ENCODE measurements around the gene USP34. TPM values are rescaled to one million over a fixed set of nuclear protein-coding genes. Genes with fewer than 3 reads are reported as not detected.

USP34 gene
- total and polyA plus RNA-seq, 4 donors, result 25.2 to 146 (median 91.3) TPM

GRCh38 chr2:61359058-61359457, 111.8 kb downstream of the USP34 start:
- Histone ChIP-seq H3K27ac (ENCODE audit: low read depth in 1 of 2, low read length in 2 of 2) (no peak overlapping the region), H3K27me3 (ENCODE audit: control insufficient read depth in 1 of 2, insufficient read depth in 2 of 2, low read length in 1 of 2) (no peaks in the 10 kb centered on the region), H3K36me3 (ENCODE audit: control insufficient read depth in 1 of 2, insufficient read depth in 2 of 2, low read length in 1 of 2) (peaks cover 3 to 4% of the 10 kb centered on the region in 2 donors), H3K4me1 (ENCODE audit: control insufficient read depth in 1 of 2, insufficient read depth in 2 of 2, low read length in 2 of 2) (no peaks in the 10 kb centered on the region), H3K4me3 (ENCODE audit: low read length in 2 of 2) (no peak overlapping the region), H3K9me3 (ENCODE audit: control insufficient read depth, low read length) (no peaks in the 10 kb centered on the region)
- ATAC-seq (ENCODE audit: low FRiP score), result no peak
- no peak for DNase-seq
- intact Hi-C loops (cut with DNase I), result no loop called here

- 94 to 95% methylated on average over 6 of the region's 6 CpGs for WGBS, 2 donors
- no peak for ATAC-seq (ENCODE audit: low FRiP score)
- no peak for DNase-seq
- Histone ChIP-seq H3K27ac (ENCODE audit: low read depth in 1 of 2, low read length in 2 of 2) (no peak overlapping the region), H3K27me3 (ENCODE audit: control insufficient read depth in 1 of 2, insufficient read depth in 2 of 2, low read length in 1 of 2) (no peaks in the 10 kb centered on the region), H3K9me3 (ENCODE audit: control insufficient read depth, low read length) (no peaks in the 10 kb centered on the region), H3K4me3 (ENCODE audit: low read length in 2 of 2) (no peak overlapping the region), H3K4me1 (ENCODE audit: control insufficient read depth in 1 of 2, insufficient read depth in 2 of 2, low read length in 2 of 2) (peaks cover 0 to 2% of the 10 kb centered on the region in 2 donors), H3K36me3 (ENCODE audit: control insufficient read depth in 1 of 2, insufficient read depth in 2 of 2, low read length in 1 of 2) (peaks cover 4 to 5% of the 10 kb centered on the region in 2 donors)
- intact Hi-C loops (cut with DNase I), result no loop called here
Observed at GRCh38 chr2:61357681-61358080, 113.2 kb downstream of the USP34 start.

- peaks cover 0 to 2% of the 10 kb centered on the region in 2 donors for H3K4me1 ChIP-seq (ENCODE audit: control insufficient read depth in 1 of 2, insufficient read depth in 2 of 2, low read length in 2 of 2)
- H3K4me3 ChIP-seq (ENCODE audit: low read length in 2 of 2), result no peak overlapping the region
- DNase-seq (no peak), ATAC-seq (ENCODE audit: low FRiP score) (no peak)
- peaks cover 4 to 5% of the 10 kb centered on the region in 2 donors for H3K36me3 ChIP-seq (ENCODE audit: control insufficient read depth in 1 of 2, insufficient read depth in 2 of 2, low read length in 1 of 2)
- no peaks in the 10 kb centered on the region for H3K27me3 ChIP-seq (ENCODE audit: control insufficient read depth in 1 of 2, insufficient read depth in 2 of 2, low read length in 1 of 2)
- WGBS, 2 donors, result 82 to 86% methylated on average over 1 of the region's 1 CpG
- no peak overlapping the region for H3K27ac ChIP-seq (ENCODE audit: low read depth in 1 of 2, low read length in 2 of 2)
- intact Hi-C loops (cut with DNase I), result no loop called here
- no peaks in the 10 kb centered on the region for H3K9me3 ChIP-seq (ENCODE audit: control insufficient read depth, low read length)
Observed at GRCh38 chr2:61356958-61357350, 113.9 kb downstream of the USP34 start.

GRCh38 chr2:61356261-61356957, 114.5 kb downstream of the USP34 start:
- intact Hi-C loops (cut with DNase I), result no loop called here
- H3K9me3 ChIP-seq (ENCODE audit: control insufficient read depth, low read length), result no peaks in the 10 kb centered on the region
- no peak overlapping the region for H3K4me3 ChIP-seq (ENCODE audit: low read length in 2 of 2)
- 57 to 67% methylated on average over 4 of the region's 4 CpGs for WGBS, 2 donors
- ATAC-seq (ENCODE audit: low FRiP score) (no peak), DNase-seq (no peak)
- no peak overlapping the region for H3K27ac ChIP-seq (ENCODE audit: low read depth in 1 of 2, low read length in 2 of 2)
- H3K36me3 ChIP-seq (ENCODE audit: control insufficient read depth in 1 of 2, insufficient read depth in 2 of 2, low read length in 1 of 2), result peaks cover 4 to 5% of the 10 kb centered on the region in 2 donors
- H3K4me1 ChIP-seq (ENCODE audit: control insufficient read depth in 1 of 2, insufficient read depth in 2 of 2, low read length in 2 of 2), result peaks cover 0 to 2% of the 10 kb centered on the region in 2 donors
- no peaks in the 10 kb centered on the region for H3K27me3 ChIP-seq (ENCODE audit: control insufficient read depth in 1 of 2, insufficient read depth in 2 of 2, low read length in 1 of 2)

- intact Hi-C loops (cut with DNase I), result no loop called here
- H3K4me3 ChIP-seq (ENCODE audit: low read length in 2 of 2), result no peak overlapping the region
- H3K4me1 ChIP-seq (ENCODE audit: control insufficient read depth in 1 of 2, insufficient read depth in 2 of 2, low read length in 2 of 2), result peaks cover 0 to 2% of the 10 kb centered on the region in 2 donors
- ATAC-seq (ENCODE audit: low FRiP score) (no peak), DNase-seq (no peak)
- H3K9me3 ChIP-seq (ENCODE audit: control insufficient read depth, low read length), result no peaks in the 10 kb centered on the region
- no peaks in the 10 kb centered on the region for H3K27me3 ChIP-seq (ENCODE audit: control insufficient read depth in 1 of 2, insufficient read depth in 2 of 2, low read length in 1 of 2)
- 96 to 98% methylated on average over 4 of the region's 4 CpGs for WGBS, 2 donors
- no peak overlapping the region for H3K27ac ChIP-seq (ENCODE audit: low read depth in 1 of 2, low read length in 2 of 2)
- H3K36me3 ChIP-seq (ENCODE audit: control insufficient read depth in 1 of 2, insufficient read depth in 2 of 2, low read length in 1 of 2), result peaks cover 4 to 5% of the 10 kb centered on the region in 2 donors
Observed at GRCh38 chr2:61354543-61355197, 116.2 kb downstream of the USP34 start.

- Histone ChIP-seq H3K27ac (ENCODE audit: low read depth in 1 of 2, low read length in 2 of 2) (no peak overlapping the region), H3K4me1 (ENCODE audit: control insufficient read depth in 1 of 2, insufficient read depth in 2 of 2, low read length in 2 of 2) (peaks cover 0 to 2% of the 10 kb centered on the region in 2 donors), H3K36me3 (ENCODE audit: control insufficient read depth in 1 of 2, insufficient read depth in 2 of 2, low read length in 1 of 2) (peaks cover 4 to 5% of the 10 kb centered on the region in 2 donors), H3K9me3 (ENCODE audit: control insufficient read depth, low read length) (no peaks in the 10 kb centered on the region), H3K27me3 (ENCODE audit: control insufficient read depth in 1 of 2, insufficient read depth in 2 of 2, low read length in 1 of 2) (no peaks in the 10 kb centered on the region), H3K4me3 (ENCODE audit: low read length in 2 of 2) (no peak overlapping the region)
- ATAC-seq (ENCODE audit: low FRiP score), result no peak
- intact Hi-C loops (cut with DNase I), result no loop called here
- DNase-seq, result no peak
- 97 to 98% methylated on average over 6 of the region's 6 CpGs for WGBS, 2 donors
Observed at GRCh38 chr2:61353909-61354308, 117.0 kb downstream of the USP34 start.

GRCh38 chr2:61350777-61351176, 120.1 kb downstream of the USP34 start:
- Histone ChIP-seq H3K27me3 (ENCODE audit: control insufficient read depth in 1 of 2, insufficient read depth in 2 of 2, low read length in 1 of 2) (no peaks in the 10 kb centered on the region), H3K36me3 (ENCODE audit: control insufficient read depth in 1 of 2, insufficient read depth in 2 of 2, low read length in 1 of 2) (peaks cover 8 to 10% of the 10 kb centered on the region in 2 donors), H3K4me3 (ENCODE audit: low read length in 2 of 2) (no peak overlapping the region), H3K27ac (ENCODE audit: low read depth in 1 of 2, low read length in 2 of 2) (no peak overlapping the region), H3K4me1 (ENCODE audit: control insufficient read depth in 1 of 2, insufficient read depth in 2 of 2, low read length in 2 of 2) (peaks cover 0 to 2% of the 10 kb centered on the region in 2 donors), H3K9me3 (ENCODE audit: control insufficient read depth, low read length) (no peaks in the 10 kb centered on the region)
- ATAC-seq (ENCODE audit: low FRiP score) (no peak), DNase-seq (no peak)
- intact Hi-C loops (cut with DNase I), result no loop called here
- WGBS, 2 donors, result 65% methylated on average over 3 of the region's 3 CpGs

- no peaks in the 10 kb centered on the region for H3K4me1 ChIP-seq (ENCODE audit: control insufficient read depth in 1 of 2, insufficient read depth in 2 of 2, low read length in 2 of 2)
- 90 to 94% methylated on average over 1 of the region's 1 CpG for WGBS, 2 donors
- H3K9me3 ChIP-seq (ENCODE audit: control insufficient read depth, low read length), result no peaks in the 10 kb centered on the region
- intact Hi-C loops (cut with DNase I), result no loop called here
- H3K4me3 ChIP-seq (ENCODE audit: low read length in 2 of 2), result no peak overlapping the region
- H3K36me3 ChIP-seq (ENCODE audit: control insufficient read depth in 1 of 2, insufficient read depth in 2 of 2, low read length in 1 of 2), result peaks cover 2 to 7% of the 10 kb centered on the region in 2 donors
- no peaks in the 10 kb centered on the region for H3K27me3 ChIP-seq (ENCODE audit: control insufficient read depth in 1 of 2, insufficient read depth in 2 of 2, low read length in 1 of 2)
- ATAC-seq (ENCODE audit: low FRiP score), result no peak
- no peak for DNase-seq
- no peak overlapping the region for H3K27ac ChIP-seq (ENCODE audit: low read depth in 1 of 2, low read length in 2 of 2)
Observed at GRCh38 chr2:61343141-61343540, 127.7 kb downstream of the USP34 start.

GRCh38 chr2:61340242-61340641, 130.6 kb downstream of the USP34 start:
- DNase-seq, result no peak
- H3K36me3 ChIP-seq (ENCODE audit: control insufficient read depth in 1 of 2, insufficient read depth in 2 of 2, low read length in 1 of 2), result peaks cover 0 to 3% of the 10 kb centered on the region in 2 donors
- WGBS, 2 donors, result 98% methylated on average over 2 of the region's 2 CpGs

More at GRCh38 chr2:61340242-61340641, 130.6 kb downstream of the USP34 start:
- H3K4me1 ChIP-seq (ENCODE audit: control insufficient read depth in 1 of 2, insufficient read depth in 2 of 2, low read length in 2 of 2), result no peaks in the 10 kb centered on the region
- no peaks in the 10 kb centered on the region for H3K9me3 ChIP-seq (ENCODE audit: control insufficient read depth, low read length)
- no peaks in the 10 kb centered on the region for H3K27me3 ChIP-seq (ENCODE audit: control insufficient read depth in 1 of 2, insufficient read depth in 2 of 2, low read length in 1 of 2)
- ATAC-seq (ENCODE audit: low FRiP score), result no peak
- no peak overlapping the region for H3K4me3 ChIP-seq (ENCODE audit: low read length in 2 of 2)
- H3K27ac ChIP-seq (ENCODE audit: low read depth in 1 of 2, low read length in 2 of 2), result no peak overlapping the region
- intact Hi-C loops (cut with DNase I), result no loop called here
